HL-60 (cell line): ENCODE data around the gene FBXW7.

Experiments used
- DNase-seq, 2 experiments: peaks; one replicate each; pipeline ENCODE4 v3.0.0-alpha.2; 2010 to 2020; ENCODE audit warnings: low read depth in 1 of 2, low spot score in 1 of 2
- H3K27ac ChIP-seq: fragments of 250-450 bp; sonication (Bioruptor Pico); replicated peaks from 2 replicates; pipeline ENCODE4 v1.5.1; 2020; ENCODE audit warnings: mild to moderate bottlenecking, moderate library complexity
- H3K27me3 ChIP-seq: fragments of 250-450 bp; sonication (Bioruptor Pico); 2 replicates; pipeline ENCODE4 v1.5.1; 2021; ENCODE audit warnings: mild to moderate bottlenecking, moderate library complexity; ENCODE audit not compliant: insufficient read depth, poor library complexity, severe bottlenecking
- H3K4me3 ChIP-seq: replicated peaks from 2 replicates; pipeline ENCODE4 v1.5.1; 2011; ENCODE audit warnings: mild to moderate bottlenecking, control low read depth, low read length; ENCODE audit not compliant: insufficient read depth
- GABPA ChIP-seq: IDR thresholded peaks from 2 replicates; pipeline ENCODE4 v1.6.1; 2012; ENCODE audit warnings: low read depth
- POLR2AphosphoS5 ChIP-seq: IDR thresholded peaks from 2 replicates; pipeline ENCODE4 v1.6.1; 2012; ENCODE audit warnings: low read depth
- SPI1 ChIP-seq: IDR thresholded peaks from 2 replicates; pipeline ENCODE4 v1.6.1; 2012; ENCODE audit warnings: low read depth, mild to moderate bottlenecking, borderline replicate concordance
- TF ChIP-seq, protein P1 (sequence below): IDR thresholded peaks from 2 replicates; pipeline ENCODE4 v1.6.1; 2012; ENCODE audit warnings: low read depth; ENCODE audit not compliant: insufficient replicate concordance
- TF ChIP-seq, protein P2 (sequence below): IDR thresholded peaks from one replicate; pipeline ENCODE4 v1.5.1; 2011; ENCODE audit warnings: low read length, control low read depth, inconsistent platforms; ENCODE audit not compliant: insufficient read depth

Gene FBXW7

GRCh38 chr4:152499344-152499743, 36.5 kb downstream of the FBXW7 start:
- TF ChIP-seq, protein P1, sequence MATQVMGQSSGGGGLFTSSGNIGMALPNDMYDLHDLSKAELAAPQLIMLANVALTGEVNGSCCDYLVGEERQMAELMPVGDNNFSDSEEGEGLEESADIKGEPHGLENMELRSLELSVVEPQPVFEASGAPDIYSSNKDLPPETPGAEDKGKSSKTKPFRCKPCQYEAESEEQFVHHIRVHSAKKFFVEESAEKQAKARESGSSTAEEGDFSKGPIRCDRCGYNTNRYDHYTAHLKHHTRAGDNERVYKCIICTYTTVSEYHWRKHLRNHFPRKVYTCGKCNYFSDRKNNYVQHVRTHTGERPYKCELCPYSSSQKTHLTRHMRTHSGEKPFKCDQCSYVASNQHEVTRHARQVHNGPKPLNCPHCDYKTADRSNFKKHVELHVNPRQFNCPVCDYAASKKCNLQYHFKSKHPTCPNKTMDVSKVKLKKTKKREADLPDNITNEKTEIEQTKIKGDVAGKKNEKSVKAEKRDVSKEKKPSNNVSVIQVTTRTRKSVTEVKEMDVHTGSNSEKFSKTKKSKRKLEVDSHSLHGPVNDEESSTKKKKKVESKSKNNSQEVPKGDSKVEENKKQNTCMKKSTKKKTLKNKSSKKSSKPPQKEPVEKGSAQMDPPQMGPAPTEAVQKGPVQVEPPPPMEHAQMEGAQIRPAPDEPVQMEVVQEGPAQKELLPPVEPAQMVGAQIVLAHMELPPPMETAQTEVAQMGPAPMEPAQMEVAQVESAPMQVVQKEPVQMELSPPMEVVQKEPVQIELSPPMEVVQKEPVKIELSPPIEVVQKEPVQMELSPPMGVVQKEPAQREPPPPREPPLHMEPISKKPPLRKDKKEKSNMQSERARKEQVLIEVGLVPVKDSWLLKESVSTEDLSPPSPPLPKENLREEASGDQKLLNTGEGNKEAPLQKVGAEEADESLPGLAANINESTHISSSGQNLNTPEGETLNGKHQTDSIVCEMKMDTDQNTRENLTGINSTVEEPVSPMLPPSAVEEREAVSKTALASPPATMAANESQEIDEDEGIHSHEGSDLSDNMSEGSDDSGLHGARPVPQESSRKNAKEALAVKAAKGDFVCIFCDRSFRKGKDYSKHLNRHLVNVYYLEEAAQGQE, result no peak
- TF ChIP-seq SPI1, result no peak
- TF ChIP-seq GABPA, result no peak
- no peak for TF ChIP-seq POLR2AphosphoS5
- TF ChIP-seq, protein P2, sequence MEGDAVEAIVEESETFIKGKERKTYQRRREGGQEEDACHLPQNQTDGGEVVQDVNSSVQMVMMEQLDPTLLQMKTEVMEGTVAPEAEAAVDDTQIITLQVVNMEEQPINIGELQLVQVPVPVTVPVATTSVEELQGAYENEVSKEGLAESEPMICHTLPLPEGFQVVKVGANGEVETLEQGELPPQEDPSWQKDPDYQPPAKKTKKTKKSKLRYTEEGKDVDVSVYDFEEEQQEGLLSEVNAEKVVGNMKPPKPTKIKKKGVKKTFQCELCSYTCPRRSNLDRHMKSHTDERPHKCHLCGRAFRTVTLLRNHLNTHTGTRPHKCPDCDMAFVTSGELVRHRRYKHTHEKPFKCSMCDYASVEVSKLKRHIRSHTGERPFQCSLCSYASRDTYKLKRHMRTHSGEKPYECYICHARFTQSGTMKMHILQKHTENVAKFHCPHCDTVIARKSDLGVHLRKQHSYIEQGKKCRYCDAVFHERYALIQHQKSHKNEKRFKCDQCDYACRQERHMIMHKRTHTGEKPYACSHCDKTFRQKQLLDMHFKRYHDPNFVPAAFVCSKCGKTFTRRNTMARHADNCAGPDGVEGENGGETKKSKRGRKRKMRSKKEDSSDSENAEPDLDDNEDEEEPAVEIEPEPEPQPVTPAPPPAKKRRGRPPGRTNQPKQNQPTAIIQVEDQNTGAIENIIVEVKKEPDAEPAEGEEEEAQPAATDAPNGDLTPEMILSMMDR, result no peak
- no peak overlapping the region for H3K27ac ChIP-seq
- H3K4me3 ChIP-seq, result no peak overlapping the region
- DNase-seq, result no peak
- no peaks in the 10 kb centered on the region for H3K27me3 ChIP-seq

- no peaks in the 10 kb centered on the region for H3K27me3 ChIP-seq
- no peak overlapping the region for H3K27ac ChIP-seq
- no peak overlapping the region for H3K4me3 ChIP-seq
- no peak for DNase-seq
- TF ChIP-seq POLR2AphosphoS5, result no peak
- TF ChIP-seq, protein P2, result no peak
These were observed 41.9 kb downstream of the FBXW7 start for GRCh38 chr4:152494020-152494419.

GRCh38 chr4:152488246-152488645, 47.6 kb downstream of the FBXW7 start:
- DNase-seq, result no peak
- Histone ChIP-seq H3K4me3 (no peak overlapping the region), H3K27me3 (no peaks in the 10 kb centered on the region), H3K27ac (no peak overlapping the region)
- TF ChIP-seq POLR2AphosphoS5 (no peak), GABPA (no peak), SPI1 (no peak)
- TF ChIP-seq, protein P2, result no peak
- TF ChIP-seq, protein P1, result no peak
